Measurements from ENCODE around the gene CNRIP1.
A peak's percentile ranks its signal among the peaks of the same experiment; 100 is the strongest.
"Not testable (repeated sequence)": the region's sequence is repeated elsewhere in the genome, so short reads cannot be mapped to it uniquely, and the experiment has no call there.

Gene CNRIP1

GRCh38 chr2:68340226-68341061, 20.7 kb upstream of the CNRIP1 start:
- no peak for DNase-seq

DNA sequence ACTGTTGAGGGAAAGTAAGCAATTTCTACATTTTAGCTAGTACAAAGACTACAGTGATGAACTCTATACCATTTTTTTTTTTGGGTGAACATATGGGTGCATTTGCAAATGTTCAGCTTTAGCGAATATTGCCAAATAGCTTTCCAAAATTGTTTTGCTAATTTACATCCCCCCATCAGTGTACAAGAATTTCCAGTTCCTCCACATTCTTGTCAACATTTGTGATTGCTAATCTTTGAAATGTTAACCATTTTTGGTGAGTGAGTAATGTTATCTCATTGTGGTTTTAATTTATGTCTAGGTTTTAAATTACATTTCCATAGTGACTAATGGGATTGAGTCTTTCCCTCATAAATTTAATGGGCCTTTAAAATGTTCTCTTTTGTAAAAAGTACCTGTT, 16.4 kb upstream of the CNRIP1 start:
- no peak for DNase-seq

- no peak for DNase-seq
Observed at GRCh38 chr2:68333931-68334330, 14.2 kb upstream of the CNRIP1 start.

GRCh38 chr2:68333009-68333408, 13.3 kb upstream of the CNRIP1 start:
- DNase-seq: no peak

DNA sequence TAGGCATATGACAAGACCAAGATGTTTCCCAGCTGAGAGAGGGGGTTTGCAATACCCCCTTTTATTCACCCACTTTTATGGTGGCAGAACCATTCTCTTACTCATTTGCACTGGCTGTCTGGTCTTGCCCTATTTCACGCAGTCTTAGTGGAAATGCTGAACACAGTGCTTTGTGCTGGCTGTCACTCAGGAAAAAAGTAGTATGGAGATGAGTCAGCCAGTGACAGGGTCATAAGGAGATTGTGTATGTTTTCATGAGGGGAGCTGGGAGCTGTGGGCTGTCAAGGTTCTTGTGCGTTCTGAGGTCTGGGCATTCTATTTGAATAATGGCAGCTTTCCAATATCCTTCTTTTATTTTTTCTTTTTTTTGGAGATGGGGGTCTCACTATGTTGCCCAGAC, 10.9 kb upstream of the CNRIP1 start:
- no peak for DNase-seq

- no peak for DNase-seq
Observed at GRCh38 chr2:68328901-68329300, 9.2 kb upstream of the CNRIP1 start.

DNA sequence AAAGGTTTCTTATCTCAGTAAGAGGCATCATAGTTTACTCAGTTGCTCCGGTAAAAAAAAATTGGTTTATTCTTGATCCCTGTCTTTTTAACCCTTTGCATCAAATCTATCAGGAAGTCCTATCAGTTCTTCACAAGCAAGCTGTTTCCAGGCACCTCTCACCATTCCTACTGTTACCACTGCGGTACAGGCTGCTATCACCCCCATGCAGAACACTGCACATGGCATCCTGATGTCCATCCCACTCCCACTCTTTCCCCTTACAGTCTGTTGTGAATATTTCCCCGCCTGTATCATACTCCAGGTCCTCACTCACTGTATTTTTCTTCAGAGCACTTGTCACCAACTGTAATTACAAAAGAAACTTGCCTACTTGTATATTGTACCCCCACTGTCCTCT, 5.3 kb upstream of the CNRIP1 start:
- DNase-seq: no peak

- peak; percentile 73 for DNase-seq
Observed at GRCh38 chr2:68320118-68320641, 431 bp upstream of the CNRIP1 start.

DNA sequence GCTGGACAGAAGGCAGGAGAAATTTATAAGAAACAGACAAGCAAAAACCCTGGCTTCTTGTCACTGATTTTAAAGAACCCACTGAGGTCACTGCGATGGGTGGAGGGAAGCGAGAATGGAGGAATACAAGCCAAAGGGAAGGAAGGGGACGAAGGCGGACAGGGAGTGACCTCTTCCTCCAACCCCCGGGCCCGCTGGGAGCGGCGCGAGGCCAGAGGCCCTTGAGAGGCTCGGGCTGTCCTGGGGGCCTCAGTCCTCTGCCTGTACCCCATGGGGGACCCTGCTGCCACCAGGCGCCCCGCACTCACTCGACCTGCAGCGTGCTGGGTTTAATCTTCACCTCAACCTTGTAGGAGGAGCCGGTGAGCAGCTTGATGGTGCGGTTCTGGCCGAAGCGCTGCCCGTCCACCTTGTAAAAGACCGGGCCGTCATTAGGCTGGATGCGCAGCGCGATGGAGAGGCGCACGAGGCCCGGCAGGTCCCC, 793 bp downstream of the CNRIP1 start:
- no peak for DNase-seq

- DNase-seq: peak; percentile 4
Observed at GRCh38 chr2:68317971-68318913, 1.5 kb downstream of the CNRIP1 start.

DNA sequence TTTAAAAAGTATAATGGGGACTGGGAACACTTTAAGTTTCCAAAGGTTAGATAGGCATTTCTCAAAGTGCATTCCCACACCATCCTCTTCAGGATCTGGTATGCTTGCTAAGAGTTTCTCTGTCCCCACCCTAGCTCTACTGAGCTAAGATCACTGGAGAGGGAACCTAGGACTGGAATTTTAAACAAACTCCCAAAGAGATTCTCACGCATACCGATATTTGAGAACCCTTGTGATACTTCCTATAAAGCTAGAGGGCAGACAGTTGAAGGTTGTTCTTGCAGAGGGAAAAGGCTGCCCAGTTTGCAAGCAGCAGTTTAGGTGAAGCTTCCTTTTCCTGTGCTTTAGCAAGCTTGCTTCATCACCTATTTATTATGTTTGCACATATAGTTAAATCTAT, 3.6 kb downstream of the CNRIP1 start:
- no peak for DNase-seq

DNA sequence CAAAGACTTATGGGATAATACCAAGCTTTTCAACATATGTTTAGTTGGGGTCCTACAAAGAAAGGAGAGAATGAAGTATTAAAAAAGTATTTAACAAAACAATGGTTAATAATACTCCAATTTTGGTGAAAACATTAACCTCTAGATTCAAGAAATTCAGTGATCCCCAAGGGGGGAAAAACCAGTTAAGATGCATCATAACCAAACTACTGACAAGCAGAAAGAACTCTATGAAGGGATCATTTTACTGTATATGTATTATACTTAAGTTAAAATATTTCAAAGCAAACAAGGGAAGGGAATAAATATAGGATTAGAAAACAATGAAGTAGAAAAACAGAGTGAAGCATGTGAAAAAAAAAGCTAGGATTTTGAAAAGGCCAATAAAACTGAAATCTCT, 8.7 kb downstream of the CNRIP1 start:
- DNase-seq: no peak

DNA sequence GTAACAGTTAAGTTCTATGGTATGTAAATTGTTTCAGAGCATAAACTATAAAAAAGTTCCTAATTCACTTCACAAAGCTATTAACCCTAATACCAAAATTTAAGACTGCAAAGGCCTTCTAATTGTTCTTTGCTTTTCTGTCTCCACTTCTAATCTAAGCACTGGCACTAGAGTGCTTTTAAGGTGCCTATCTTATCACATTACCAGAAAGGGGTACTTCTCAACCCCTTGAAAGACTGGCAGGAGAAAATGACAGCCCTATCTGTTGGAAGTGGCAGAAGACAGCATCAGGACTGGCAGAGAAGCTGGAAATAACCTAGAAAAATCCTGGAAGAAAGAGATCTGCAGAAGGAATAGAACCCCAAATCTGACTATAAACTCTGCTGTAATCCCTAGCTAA, 10.3 kb downstream of the CNRIP1 start:
- DNase-seq: no peak

GRCh38 chr2:68303902-68304272, 15.9 kb downstream of the CNRIP1 start:
- not testable (repeated sequence) for DNase-seq

- no peak for DNase-seq
Observed at GRCh38 chr2:68303033-68303901, 16.5 kb downstream of the CNRIP1 start.

- DNase-seq: no peak
Observed at GRCh38 chr2:68302281-68302875, 17.4 kb downstream of the CNRIP1 start.

- DNase-seq: no peak
Observed at GRCh38 chr2:68295516-68295915, 24.2 kb downstream of the CNRIP1 start.

- DNase-seq: no peak
Observed at GRCh38 chr2:68294913-68295312, 24.8 kb downstream of the CNRIP1 start.

DNA sequence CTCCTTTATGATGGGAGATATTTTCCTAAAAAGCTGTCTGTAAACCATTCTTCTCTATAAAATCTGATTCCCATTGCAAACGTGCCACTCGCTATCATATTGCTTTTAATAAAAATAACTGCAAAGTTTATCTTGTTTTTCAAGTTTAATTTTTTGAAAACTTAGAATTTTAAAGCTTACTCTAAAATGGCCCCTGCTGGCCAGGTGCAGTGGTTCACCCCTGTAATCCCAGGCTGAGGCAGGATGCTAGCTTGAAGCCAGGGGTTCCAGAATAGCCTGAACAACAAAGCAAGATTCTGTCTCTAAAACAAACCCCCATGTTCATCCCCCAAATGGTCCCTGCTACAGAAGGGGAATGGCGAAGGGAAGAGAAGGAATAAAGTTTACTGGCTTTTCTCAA, 25.6 kb downstream of the CNRIP1 start:
- no peak for DNase-seq

DNA sequence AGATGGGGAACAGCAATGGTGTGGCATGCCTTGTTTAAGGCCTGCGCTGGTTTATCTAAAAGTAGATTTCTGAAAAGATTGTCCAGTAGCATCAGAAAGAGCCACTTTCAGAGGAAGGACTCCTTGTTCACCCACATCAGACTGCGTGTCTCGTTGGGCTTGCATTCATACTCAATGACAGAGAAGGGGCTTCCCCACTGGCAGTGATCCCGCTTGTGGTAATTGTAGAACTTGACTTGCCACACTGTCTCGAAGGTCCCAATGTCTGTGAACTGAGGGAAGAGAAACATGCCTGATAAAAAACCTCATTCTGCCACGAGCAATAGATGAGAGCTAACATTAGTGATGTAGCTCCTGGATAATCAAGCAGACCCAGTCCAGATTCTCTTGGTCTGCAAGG, 26.0 kb downstream of the CNRIP1 start:
- no peak for DNase-seq

- DNase-seq: no peak
Observed at GRCh38 chr2:68293024-68293423, 26.7 kb downstream of the CNRIP1 start.

GRCh38 chr2:68292108-68292710, 27.5 kb downstream of the CNRIP1 start:
- no peak for DNase-seq

Measured in SHP77 treated with DMSO at 0.1 percent for 48 hours (cell line).